GM18520 (cell line): ENCODE data around the gene AZIN2.
"Not testable (repeated sequence)": the region's sequence is repeated elsewhere in the genome, so short reads cannot be mapped to it uniquely, and the experiment has no call there.

Source experiments
- ATAC-seq: cut with Tn5 transposase; IDR thresholded peaks from one replicate; pipeline ENCODE4 v1.9.1; 2021; ENCODE audit not compliant: unreplicated experiment

Gene AZIN2

GRCh38 chr1:33080885-33081553 lies at the start of gene AZIN2:
AZIN2 (plus strand) TSS chr1:33081153; CDS start chr1:33082250, 1,097 bp downstream.
- peak; percentile 86 for ATAC-seq

GRCh38 chr1:33031506-33031905 lies 49.4 kb upstream of the AZIN2 start:
- no peak for ATAC-seq

- ATAC-seq, result no peak
These were observed 48.7 kb upstream of the AZIN2 start for GRCh38 chr1:33032126-33032869.

GRCh38 chr1:33036051-33036525 lies 44.9 kb upstream of the AZIN2 start:
- ATAC-seq, result no peak

GRCh38 chr1:33036526-33037503 lies 44.1 kb upstream of the AZIN2 start, which contains the start of gene AK2:
AK2 (minus strand) TSS chr1:33036883; CDS start chr1:33036828, 55 bp downstream.
- peak; percentile 97 for ATAC-seq

GRCh38 chr1:33039840-33040239 lies 41.1 kb upstream of the AZIN2 start:
- ATAC-seq, result no peak

- no peak for ATAC-seq
These were observed 39.9 kb upstream of the AZIN2 start for GRCh38 chr1:33041026-33041425.

- ATAC-seq, result no peak
These were observed 38.1 kb upstream of the AZIN2 start for GRCh38 chr1:33042831-33043230.

- ATAC-seq, result no peak
These were observed 37.5 kb upstream of the AZIN2 start for GRCh38 chr1:33043267-33044092.

GRCh38 chr1:33045246-33045645 lies 35.7 kb upstream of the AZIN2 start:
- no peak for ATAC-seq

GRCh38 chr1:33045814-33046213 lies 35.1 kb upstream of the AZIN2 start:
- no peak for ATAC-seq

- ATAC-seq, result not testable (repeated sequence)
These were observed 34.7 kb upstream of the AZIN2 start for GRCh38 chr1:33046234-33046633.

- no peak for ATAC-seq
These were observed 33.7 kb upstream of the AZIN2 start for GRCh38 chr1:33047290-33047689.

- ATAC-seq, result no peak
These were observed 33.1 kb upstream of the AZIN2 start for GRCh38 chr1:33047839-33048305.

GRCh38 chr1:33048426-33048825 lies 32.5 kb upstream of the AZIN2 start:
- ATAC-seq, result no peak

GRCh38 chr1:33049371-33049770 lies 31.6 kb upstream of the AZIN2 start:
- ATAC-seq, result no peak

GRCh38 chr1:33050221-33051076 lies 30.5 kb upstream of the AZIN2 start:
- ATAC-seq, result no peak

GRCh38 chr1:33055210-33056008 lies 25.5 kb upstream of the AZIN2 start:
- no peak for ATAC-seq
